CD14-positive monocyte (primary cell): ENCODE measurements around the gene PTPRN2. TPM values are rescaled to one million over a fixed set of nuclear protein-coding genes. Genes with fewer than 3 reads are reported as not detected.

ENCODE experiments used
- DNase-seq, 3 donors: peaks; one replicate each; pipeline ENCODE4 v3.0.0-alpha.2; 2011 to 2022
- H2AFZ ChIP-seq: 2 replicates; pipeline ENCODE4 v1.6.0; 2012; ENCODE audit warnings: mild to moderate bottlenecking, low read depth, low read length, inconsistent platforms; ENCODE audit not compliant: insufficient read depth, poor library complexity, severe bottlenecking
- H3K27ac ChIP-seq, 2 donors: 1 replicate in 1 of 2; 2 replicates in 1 of 2; pipeline ENCODE4 v1.5.1; 2012 to 2013; ENCODE audit warnings: low read length in 2 of 2, control low read depth in 1 of 2, inconsistent platforms in 1 of 2, low read depth in 1 of 2, mild to moderate bottlenecking in 1 of 2
- H3K27me3 ChIP-seq, 2 donors: one replicate each; pipeline versions ENCODE4 v1.6.0 to v1.6.1; 2011 to 2013; ENCODE audit warnings: low read length in 2 of 2; ENCODE audit not compliant: control insufficient read depth in 2 of 2, insufficient read depth in 2 of 2
- H3K36me3 ChIP-seq, 2 donors: replicated peaks in 1 of 2; 1 replicate in 1 of 2; 2 replicates in 1 of 2; pipeline versions ENCODE4 v1.5.1 to v1.6.1; 2012 to 2013; ENCODE audit warnings: low read length in 2 of 2, control low read depth in 1 of 2, inconsistent platforms in 1 of 2, mild to moderate bottlenecking in 1 of 2; ENCODE audit not compliant: insufficient read depth in 2 of 2, control insufficient read depth in 1 of 2
- H3K4me1 ChIP-seq, 2 donors: 1 replicate in 1 of 2; 2 replicates in 1 of 2; pipeline versions ENCODE4 v1.5.1 to v1.6.1; 2012 to 2013; ENCODE audit warnings: low read length in 2 of 2, control low read depth in 1 of 2, inconsistent platforms in 1 of 2, mild to moderate bottlenecking in 1 of 2, moderate library complexity in 1 of 2; ENCODE audit not compliant: insufficient read depth in 2 of 2, control insufficient read depth in 1 of 2
- H3K4me2 ChIP-seq: replicated peaks from 2 replicates; pipeline ENCODE3; 2012; ENCODE audit warnings: low read length, moderate library complexity, mild to moderate bottlenecking; ENCODE audit not compliant: poor library complexity, severe bottlenecking; ENCODE audit errors: extremely low read depth
- H3K4me3 ChIP-seq, 3 experiments: fragments of 200-600 bp in 1 of 3; sonication (generic) in 1 of 3; replicated peaks in 1 of 3; 1 replicate in 2 of 3; 2 replicates in 1 of 3; pipeline ENCODE4 v1.5.1; 2011 to 2013; ENCODE audit warnings: low read length in 3 of 3, mild to moderate bottlenecking in 3 of 3, control low read depth in 2 of 3, low read depth in 2 of 3, inconsistent platforms in 1 of 3, moderate library complexity in 1 of 3
- H3K79me2 ChIP-seq: 2 replicates; pipeline ENCODE4 v1.6.0; 2012; ENCODE audit warnings: mild to moderate bottlenecking, control low read depth, inconsistent platforms, low read length, moderate library complexity; ENCODE audit not compliant: insufficient read depth
- H3K9ac ChIP-seq: 2 replicates; pipeline ENCODE4 v1.6.0; 2017; ENCODE audit warnings: low read length, mild to moderate bottlenecking; ENCODE audit not compliant: insufficient read depth, poor library complexity, severe bottlenecking
- H3K9me3 ChIP-seq, 2 donors: replicated peaks in 1 of 2; 1 replicate in 1 of 2; 2 replicates in 1 of 2; pipeline versions ENCODE4 v1.5.1 to v1.6.1; 2012 to 2013; ENCODE audit warnings: low read length in 2 of 2, control low read depth in 1 of 2; ENCODE audit not compliant: control insufficient read depth in 1 of 2, insufficient read depth in 1 of 2
- H4K20me1 ChIP-seq: 2 replicates; pipeline ENCODE4 v1.6.0; 2012; ENCODE audit warnings: mild to moderate bottlenecking, low read length, control low read depth, moderate library complexity; ENCODE audit not compliant: insufficient read depth
- H3K27ac Mint-ChIP-seq, 7 donors: one replicate each; pipeline ENCODE4 v1.8.0; 2020; ENCODE audit warnings: mild to moderate bottlenecking in 7 of 7, mixed read lengths in 7 of 7, moderate library complexity in 6 of 7, inconsistent platforms in 2 of 7
- H3K27me3 Mint-ChIP-seq, 3 donors: one replicate each; pipeline ENCODE4 v1.8.0; 2021 to 2022; ENCODE audit warnings: low read depth in 3 of 3, mild to moderate bottlenecking in 3 of 3, mixed read lengths in 3 of 3, moderate library complexity in 3 of 3, inconsistent platforms in 1 of 3
- H3K36me3 Mint-ChIP-seq, 2 donors: one replicate each; pipeline ENCODE4 v1.8.0; 2020; ENCODE audit warnings: mixed read lengths in 2 of 2, inconsistent platforms in 1 of 2, mild to moderate bottlenecking in 1 of 2
- H3K4me1 Mint-ChIP-seq: one replicate; pipeline ENCODE4 v1.8.0; 2020; ENCODE audit warnings: mild to moderate bottlenecking, mixed read lengths
- H3K4me3 Mint-ChIP-seq, 2 donors: one replicate each; pipeline ENCODE4 v1.8.0; 2020; ENCODE audit warnings: mild to moderate bottlenecking in 2 of 2, mixed read lengths in 2 of 2, moderate library complexity in 1 of 2
- H3K9me3 Mint-ChIP-seq, 7 donors: one replicate each; pipeline ENCODE4 v1.8.0; 2020 to 2022; ENCODE audit warnings: mixed read lengths in 7 of 7, mild to moderate bottlenecking in 6 of 7, moderate library complexity in 6 of 7, inconsistent platforms in 2 of 7
- WGBS: methylation state at CpG from one replicate; pipeline ENCODE4 v1.1.5; 2013; ENCODE audit warnings: missing lambda C conversion rate; ENCODE audit not compliant: insufficient coverage; 5-methylcytosine and 5-hydroxymethylcytosine counted together
- intact Hi-C, 2 donors: fragments of 100-400 bp; cut with micrococcal nuclease; formaldehyde crosslinking; loops; one replicate each; pipeline versions ENCODE4 v1.15.0 to v1.15.1; 2023
- polyA plus RNA-seq, 3 donors: library from polyadenylated mRNA; depleted of rRNA in 1 of 3; unstranded in 2 of 3; stranded (reverse) in 1 of 3; fragments of 300-500 nt in 2 of 3; fragments of >200 nt in 1 of 3; fragmentation: Illumina TruSeq in 2 of 3; gene quantifications; 1 replicate in 2 of 3; 2 replicates in 1 of 3; pipeline ENCODE4 v1.2.3, GENCODE V29; 2012 to 2021
- TF ChIP-seq, protein P1 (sequence below): fragments of 200-600 bp; IDR thresholded peaks from one replicate; pipeline ENCODE4 v1.8.0; 2022; ENCODE audit warnings: antibody characterized with exemption, mild to moderate bottlenecking

The PTPRN2 gene
- polyA plus RNA-seq, 3 donors = 0.25 to 1.4 (median 0.97) TPM

DNA sequence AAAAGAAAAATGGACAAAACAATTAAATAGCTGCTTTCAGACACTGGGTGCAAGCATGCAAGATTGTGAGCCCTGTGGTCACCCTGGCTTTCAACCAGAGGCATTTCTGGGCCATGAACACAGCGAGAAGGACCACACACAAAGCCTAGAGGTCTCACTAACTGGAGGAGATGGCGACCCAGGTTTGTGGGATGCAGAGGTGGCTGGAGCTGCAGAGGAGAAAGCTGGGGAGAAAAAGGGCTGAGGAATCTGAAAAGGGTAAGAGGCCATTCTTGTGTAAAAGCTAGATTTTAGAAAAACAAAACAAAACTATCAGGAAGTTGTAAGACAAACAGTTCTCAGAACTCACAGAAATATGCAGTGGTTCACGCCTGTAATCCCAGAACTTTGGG is 30.1 kb upstream of the PTPRN2 start:
- intact Hi-C loops = no loop called here
- peaks cover 0 to 27% of the 10 kb centered on the region in 2 donors for H3K36me3 ChIP-seq
- no peaks in the 10 kb centered on the region for H3K27me3 ChIP-seq
- no peaks in the 10 kb centered on the region for H3K9me3 Mint-ChIP-seq
- H3K79me2 ChIP-seq = no peaks in the 10 kb centered on the region
- no peak overlapping the region for H3K4me2 ChIP-seq
- WGBS = 100% methylated on average over 2 of the region's 3 CpGs
- no peak for DNase-seq
- H3K27me3 Mint-ChIP-seq = no peaks in the 10 kb centered on the region
- no peaks in the 10 kb centered on the region for H4K20me1 ChIP-seq
- no peaks in the 10 kb centered on the region for H3K4me1 ChIP-seq
- peak overlapping the region in 2 of 7 donors; percentile 11 to 28 for H3K27ac Mint-ChIP-seq
- no peak overlapping the region for H3K4me3 Mint-ChIP-seq
- TF ChIP-seq, protein P1, sequence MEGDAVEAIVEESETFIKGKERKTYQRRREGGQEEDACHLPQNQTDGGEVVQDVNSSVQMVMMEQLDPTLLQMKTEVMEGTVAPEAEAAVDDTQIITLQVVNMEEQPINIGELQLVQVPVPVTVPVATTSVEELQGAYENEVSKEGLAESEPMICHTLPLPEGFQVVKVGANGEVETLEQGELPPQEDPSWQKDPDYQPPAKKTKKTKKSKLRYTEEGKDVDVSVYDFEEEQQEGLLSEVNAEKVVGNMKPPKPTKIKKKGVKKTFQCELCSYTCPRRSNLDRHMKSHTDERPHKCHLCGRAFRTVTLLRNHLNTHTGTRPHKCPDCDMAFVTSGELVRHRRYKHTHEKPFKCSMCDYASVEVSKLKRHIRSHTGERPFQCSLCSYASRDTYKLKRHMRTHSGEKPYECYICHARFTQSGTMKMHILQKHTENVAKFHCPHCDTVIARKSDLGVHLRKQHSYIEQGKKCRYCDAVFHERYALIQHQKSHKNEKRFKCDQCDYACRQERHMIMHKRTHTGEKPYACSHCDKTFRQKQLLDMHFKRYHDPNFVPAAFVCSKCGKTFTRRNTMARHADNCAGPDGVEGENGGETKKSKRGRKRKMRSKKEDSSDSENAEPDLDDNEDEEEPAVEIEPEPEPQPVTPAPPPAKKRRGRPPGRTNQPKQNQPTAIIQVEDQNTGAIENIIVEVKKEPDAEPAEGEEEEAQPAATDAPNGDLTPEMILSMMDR = no peak
- no peak overlapping the region for H2AFZ ChIP-seq
- no peak overlapping the region for H3K9ac ChIP-seq
- H3K4me1 Mint-ChIP-seq = no peaks in the 10 kb centered on the region
- no peak overlapping the region for H3K27ac ChIP-seq
- no peaks in the 10 kb centered on the region for H3K9me3 ChIP-seq
- peaks cover 23 to 48% of the 10 kb centered on the region in 2 donors for H3K36me3 Mint-ChIP-seq
- no peak overlapping the region for H3K4me3 ChIP-seq

DNA sequence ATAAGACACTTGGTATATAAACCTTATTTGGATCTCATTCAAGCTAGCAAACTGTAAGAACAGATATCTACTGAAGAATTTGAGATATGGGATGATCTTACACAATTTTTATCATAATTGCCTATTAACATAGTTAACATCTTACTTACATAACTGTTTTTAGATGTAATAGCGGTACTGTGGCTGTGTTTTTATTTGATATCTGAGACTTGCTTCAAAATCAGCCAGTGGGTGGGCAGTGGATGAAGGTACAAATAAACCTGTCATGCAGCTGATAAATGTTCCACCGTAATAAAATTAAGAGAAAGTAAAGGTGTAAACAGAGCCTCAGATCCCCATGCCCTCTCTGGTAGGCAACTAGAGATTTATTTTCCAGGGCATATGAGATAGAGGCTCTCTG is 28.4 kb upstream of the PTPRN2 start:
- no peak overlapping the region for H3K9ac ChIP-seq
- intact Hi-C loops = no loop called here
- Mint-ChIP-seq H3K4me1 (no peaks in the 10 kb centered on the region), H3K27me3 (no peaks in the 10 kb centered on the region), H3K4me3 (no peak overlapping the region), H3K27ac (no peak overlapping the region), H3K9me3 (no peaks in the 10 kb centered on the region), H3K36me3 (peaks cover 26 to 51% of the 10 kb centered on the region in 2 donors)
- no peak overlapping the region for H3K4me3 ChIP-seq
- no peak overlapping the region for H2AFZ ChIP-seq
- H3K4me1 ChIP-seq = no peaks in the 10 kb centered on the region
- no peaks in the 10 kb centered on the region for H3K27me3 ChIP-seq
- no peaks in the 10 kb centered on the region for H3K9me3 ChIP-seq
- TF ChIP-seq, protein P1 = no peak
- no peaks in the 10 kb centered on the region for H4K20me1 ChIP-seq
- WGBS = 75% methylated on average over 1 of the region's 2 CpGs
- no peaks in the 10 kb centered on the region for H3K79me2 ChIP-seq
- H3K4me2 ChIP-seq = no peak overlapping the region
- no peak for DNase-seq
- peaks cover 0 to 36% of the 10 kb centered on the region in 2 donors for H3K36me3 ChIP-seq
- H3K27ac ChIP-seq = no peak overlapping the region
